Activated T-cell treated with anti-CD3 and anti-CD28 coated beads, Interleukin-2, amount 50 U/mL, for 4 hours (primary cell): ENCODE measurements around the gene ZNF205. TPM values are rescaled to one million over a fixed set of nuclear protein-coding genes. Genes with fewer than 3 reads are reported as not detected.
"Not testable (repeated sequence)": the region's sequence is repeated elsewhere in the genome, so short reads cannot be mapped to it uniquely, and the experiment has no call there.

Source experiments
- ATAC-seq, 2 donors: fragments of 200-7000 bp; cut with Tn5 transposase; one replicate each; pipeline ENCODE4 v1.10.0; 2021
- DNase-seq: peaks from one replicate; pipeline ENCODE4 v3.0.0-alpha.2; 2020
- H3K27me3 Mint-ChIP-seq: one replicate; pipeline ENCODE4 v1.8.0; 2021; ENCODE audit warnings: low read depth, mixed read lengths
- H3K36me3 Mint-ChIP-seq: one replicate; pipeline ENCODE4 v1.8.0; 2022; ENCODE audit warnings: mixed read lengths; ENCODE audit not compliant: insufficient read depth
- H3K4me1 Mint-ChIP-seq: one replicate; pipeline ENCODE4 v1.8.0; 2021; ENCODE audit warnings: low read depth, mixed read lengths
- H3K4me3 Mint-ChIP-seq: one replicate; pipeline ENCODE4 v1.8.0; 2021; ENCODE audit warnings: mild to moderate bottlenecking, moderate library complexity, mixed read lengths
- H3K9me3 Mint-ChIP-seq: one replicate; pipeline ENCODE4 v1.8.0; 2021; ENCODE audit warnings: mixed read lengths
- total RNA-seq, 3 donors: library from RNA; stranded (reverse); gene quantifications; one replicate each; pipeline ENCODE4 v1.2.1, GENCODE V29; 2021

The ZNF205 gene
- total RNA-seq, result under 1 TPM in 2 of 3 donors, not detected in 1; 0.18 to 0.57 TPM

GRCh38 chr16:3112058-3112880 lies at the start of gene ZNF205:
Gene ZNF205 (plus strand): TSS chr16:3112586. CDS start chr16:3113431, 845 bp downstream.
- DNase-seq, result no peak
- Mint-ChIP-seq H3K9me3 (no peaks in the 10 kb centered on the region), H3K27me3 (peaks cover 7% of the 10 kb centered on the region), H3K36me3 (peaks cover 4% of the 10 kb centered on the region), H3K4me1 (peaks cover 2% of the 10 kb centered on the region), H3K4me3 (no peak within 1 kb of the TSS)
- ATAC-seq, result no peak

DNA sequence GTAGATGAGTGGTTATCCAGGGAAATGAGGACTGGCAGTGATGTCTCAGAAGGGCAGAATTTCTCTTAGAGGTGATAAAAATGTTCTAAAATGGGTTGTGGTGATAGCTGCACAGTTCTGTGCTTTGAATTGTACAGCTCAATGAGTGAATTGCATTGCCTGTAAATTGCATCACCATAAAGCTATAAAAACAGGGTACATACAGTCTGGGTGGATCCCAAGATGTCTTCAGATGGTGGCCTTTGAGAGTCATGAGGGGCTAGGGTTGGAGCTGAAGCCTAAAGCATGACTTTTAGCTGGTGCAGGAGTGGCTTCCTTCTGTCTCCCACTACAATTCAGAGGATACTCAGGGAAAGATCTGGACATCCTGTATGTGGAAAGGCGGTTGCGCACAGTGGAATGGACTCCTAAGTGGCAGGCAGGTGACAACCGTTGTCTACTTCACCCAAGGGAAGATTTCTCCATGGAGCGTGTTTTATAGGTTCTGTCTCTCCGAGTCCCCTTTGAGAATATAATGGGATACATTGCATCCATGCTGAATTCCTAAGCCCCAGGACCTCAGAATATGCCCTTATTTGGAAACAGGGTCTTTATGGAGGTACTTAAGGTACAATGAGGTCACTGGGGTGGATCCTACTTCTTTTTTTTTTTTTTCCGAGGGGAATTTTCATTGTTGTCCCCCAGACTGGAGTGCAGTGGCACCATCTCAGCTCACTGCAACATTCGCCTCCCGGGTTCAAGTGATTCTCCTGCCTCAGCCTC lies 48.6 kb upstream of the ZNF205 start:
- DNase-seq (no peak), ATAC-seq (no peak)
- H3K36me3 Mint-ChIP-seq, result peaks cover 13% of the 10 kb centered on the region
- H3K4me3 Mint-ChIP-seq, result peak overlapping the region; percentile 99
- H3K27me3 Mint-ChIP-seq, result no peaks in the 10 kb centered on the region
- peaks cover 62% of the 10 kb centered on the region for H3K4me1 Mint-ChIP-seq
- H3K9me3 Mint-ChIP-seq, result no peaks in the 10 kb centered on the region

DNA sequence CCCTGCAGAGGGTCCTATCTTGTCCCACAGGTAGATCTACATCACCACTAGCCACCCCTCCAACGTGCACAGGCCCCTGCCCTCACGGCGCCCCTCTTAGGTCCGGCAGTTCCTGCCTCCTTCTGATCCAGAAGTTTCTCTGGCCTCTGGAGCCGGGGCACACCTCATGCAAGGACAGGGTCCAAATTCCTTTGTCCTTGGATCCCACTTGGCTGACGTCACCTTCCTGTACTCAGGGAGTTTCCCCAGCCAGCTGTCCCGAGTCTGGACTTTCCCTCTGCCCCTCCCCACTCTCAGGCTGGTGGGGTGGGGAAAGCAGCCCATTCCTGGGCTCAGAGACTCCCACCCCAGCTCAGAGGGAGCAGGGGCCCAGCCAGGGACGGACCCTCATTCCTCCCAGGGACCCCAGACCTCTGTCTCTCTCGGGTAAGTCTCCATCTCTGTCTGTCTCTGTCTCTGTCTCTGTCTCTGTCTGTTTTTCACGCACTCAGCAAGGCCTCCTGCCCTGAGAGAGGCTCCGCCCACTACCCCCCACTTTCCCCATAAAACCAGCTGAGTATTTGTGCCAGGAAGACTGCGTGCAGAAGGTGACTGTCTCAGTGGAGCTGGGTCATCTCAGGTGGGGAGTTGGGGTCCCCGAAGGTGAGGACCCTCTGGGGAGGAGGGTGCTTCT lies 47.2 kb upstream of the ZNF205 start, which contains the start of gene IL32:
TSS of gene IL32 (plus strand) at position 572 of the 673 bp plus-strand sequence. CDS start 172 bp downstream, outside the sequence.
- H3K4me1 Mint-ChIP-seq, result peaks cover 65% of the 10 kb centered on the region
- peak within 1 kb of the TSS; percentile 99 for H3K4me3 Mint-ChIP-seq

GRCh38 chr16:3065742-3066439 lies 46.5 kb upstream of the ZNF205 start:
- peak; percentile 47 to 50 for ATAC-seq
- no peaks in the 10 kb centered on the region for H3K27me3 Mint-ChIP-seq
- peaks cover 24% of the 10 kb centered on the region for H3K36me3 Mint-ChIP-seq
- H3K4me3 Mint-ChIP-seq, result peak overlapping the region; percentile 99
- H3K9me3 Mint-ChIP-seq, result no peaks in the 10 kb centered on the region
- DNase-seq, result peak; percentile 32
- peaks cover 66% of the 10 kb centered on the region for H3K4me1 Mint-ChIP-seq

More for the DNA sequence above, 47.2 kb upstream of the ZNF205 start, which contains the start of gene IL32:
- ATAC-seq (peak; percentile 47 to 54), DNase-seq (peak; percentile 68)
- Mint-ChIP-seq H3K27me3 (no peaks in the 10 kb centered on the region), H3K9me3 (no peaks in the 10 kb centered on the region), H3K36me3 (peaks cover 23% of the 10 kb centered on the region)

GRCh38 chr16:3066440-3066748 lies 46.0 kb upstream of the ZNF205 start:
- H3K27me3 Mint-ChIP-seq, result no peaks in the 10 kb centered on the region
- DNase-seq, result no peak
- H3K4me1 Mint-ChIP-seq, result peaks cover 68% of the 10 kb centered on the region
- H3K4me3 Mint-ChIP-seq, result peak overlapping the region; percentile 99
- ATAC-seq, result peak; percentile 11 to 19
- H3K9me3 Mint-ChIP-seq, result no peaks in the 10 kb centered on the region
- peaks cover 24% of the 10 kb centered on the region for H3K36me3 Mint-ChIP-seq

DNA sequence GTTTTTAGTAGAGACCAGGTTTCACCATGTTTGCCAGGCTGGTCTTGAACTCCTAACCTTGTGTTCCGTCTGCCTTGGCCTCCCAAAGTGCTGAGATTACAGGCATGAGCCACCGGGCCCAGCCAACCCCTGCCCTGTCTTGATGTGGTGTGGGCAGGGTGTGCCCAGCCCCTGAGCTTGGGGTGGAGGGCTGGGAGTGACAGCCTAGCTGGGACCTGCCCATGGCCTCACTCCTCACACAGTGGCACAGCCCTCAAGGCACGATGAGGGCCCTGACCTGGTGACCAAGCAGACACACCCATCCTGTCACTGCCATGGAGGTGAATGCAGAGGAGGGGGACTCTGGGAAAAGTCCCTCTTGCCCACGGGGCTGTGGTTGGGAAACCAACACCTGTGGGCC lies 43.9 kb upstream of the ZNF205 start:
- Mint-ChIP-seq H3K27me3 (no peaks in the 10 kb centered on the region), H3K4me3 (peak overlapping the region; percentile 99), H3K36me3 (peaks cover 24% of the 10 kb centered on the region), H3K9me3 (no peaks in the 10 kb centered on the region), H3K4me1 (peaks cover 68% of the 10 kb centered on the region)
- no peak for ATAC-seq
- no peak for DNase-seq

- DNase-seq, H3K9me3 Mint-ChIP-seq, ATAC-seq, H3K4me3 Mint-ChIP-seq, H3K27me3 Mint-ChIP-seq: not testable (repeated sequence)
- H3K36me3 Mint-ChIP-seq, result peaks cover 24% of the 10 kb centered on the region
- peaks cover 70% of the 10 kb centered on the region for H3K4me1 Mint-ChIP-seq
These were observed 43.2 kb upstream of the ZNF205 start for GRCh38 chr16:3069146-3069545.

- no peaks in the 10 kb centered on the region for H3K27me3 Mint-ChIP-seq
- peaks cover 68% of the 10 kb centered on the region for H3K4me1 Mint-ChIP-seq
- ATAC-seq (no peak), DNase-seq (no peak)
- H3K9me3 Mint-ChIP-seq, result no peaks in the 10 kb centered on the region
- peaks cover 22% of the 10 kb centered on the region for H3K36me3 Mint-ChIP-seq
- no peak overlapping the region for H3K4me3 Mint-ChIP-seq
These were observed 41.7 kb upstream of the ZNF205 start for GRCh38 chr16:3070608-3071111.

DNA sequence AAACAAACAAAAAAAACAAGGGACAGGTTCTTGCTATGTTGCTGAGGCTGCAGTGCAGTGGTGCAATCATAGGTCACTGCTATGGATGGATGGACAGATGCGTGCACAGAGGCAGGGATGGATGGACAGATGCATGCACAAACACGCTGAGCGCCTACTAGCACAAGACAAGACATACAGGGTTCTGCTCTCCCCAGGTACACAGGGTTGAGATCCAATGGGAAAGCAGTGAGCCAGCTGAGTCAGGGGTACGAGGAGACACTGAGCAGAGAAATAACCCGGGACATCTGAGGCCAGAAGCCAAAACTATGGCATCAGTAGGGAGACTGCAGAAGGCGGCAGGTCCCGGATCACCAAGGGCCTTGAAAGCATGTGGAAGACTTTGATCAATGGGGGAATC lies 40.7 kb upstream of the ZNF205 start:
- no peak for ATAC-seq
- H3K36me3 Mint-ChIP-seq, result peaks cover 20% of the 10 kb centered on the region
- no peak for DNase-seq
- H3K27me3 Mint-ChIP-seq, result no peaks in the 10 kb centered on the region
- peak overlapping the region; percentile 60 for H3K4me3 Mint-ChIP-seq
- no peaks in the 10 kb centered on the region for H3K9me3 Mint-ChIP-seq
- peaks cover 77% of the 10 kb centered on the region for H3K4me1 Mint-ChIP-seq

GRCh38 chr16:3072148-3072547 lies 40.2 kb upstream of the ZNF205 start:
- not testable (repeated sequence) for H3K9me3 Mint-ChIP-seq, DNase-seq, H3K27me3 Mint-ChIP-seq, ATAC-seq
- Mint-ChIP-seq H3K4me1 (peaks cover 82% of the 10 kb centered on the region), H3K36me3 (peaks cover 19% of the 10 kb centered on the region), H3K4me3 (peak overlapping the region; percentile 60)

GRCh38 chr16:3072576-3073263 lies 39.7 kb upstream of the ZNF205 start:
- ATAC-seq, result peak; percentile 44 to 49
- peaks cover 83% of the 10 kb centered on the region for H3K4me1 Mint-ChIP-seq
- not testable (repeated sequence) for H3K4me3 Mint-ChIP-seq, H3K27me3 Mint-ChIP-seq, H3K9me3 Mint-ChIP-seq, DNase-seq
- H3K36me3 Mint-ChIP-seq, result peaks cover 16% of the 10 kb centered on the region

GRCh38 chr16:3073448-3073847 lies 38.9 kb upstream of the ZNF205 start:
- Mint-ChIP-seq H3K4me1 (peaks cover 86% of the 10 kb centered on the region), H3K4me3 (peak overlapping the region; percentile 67), H3K9me3 (peaks cover 7% of the 10 kb centered on the region), H3K27me3 (no peaks in the 10 kb centered on the region), H3K36me3 (peaks cover 15% of the 10 kb centered on the region)
- ATAC-seq (no peak), DNase-seq (no peak)

GRCh38 chr16:3074860-3075522 lies 37.4 kb upstream of the ZNF205 start:
- H3K9me3 Mint-ChIP-seq, result peaks cover 7% of the 10 kb centered on the region
- no peaks in the 10 kb centered on the region for H3K27me3 Mint-ChIP-seq
- H3K4me3 Mint-ChIP-seq, result peak overlapping the region; percentile 67
- DNase-seq (peak; percentile 62), ATAC-seq (peak; percentile 77 to 80)
- H3K36me3 Mint-ChIP-seq, result peaks cover 8% of the 10 kb centered on the region
- H3K4me1 Mint-ChIP-seq, result peaks cover 85% of the 10 kb centered on the region
